ENCODE measurements around the gene DLL1. TPM values are rescaled to one million over a fixed set of nuclear protein-coding genes. Genes with fewer than 3 reads are reported as not detected.

DLL1 gene
- total and polyA plus RNA-seq, 12 donors = 2.6 to 27.2 (median 8.7) TPM

- no peaks in the 10 kb centered on the region for H3K9me3 ChIP-seq
- no peak overlapping the region for H3K27ac ChIP-seq
- no peaks in the 10 kb centered on the region for H3K36me3 ChIP-seq
- DNase-seq = no peak
- intact Hi-C loops (cut with DNase I) = no loop called here
- H3K4me1 ChIP-seq = peaks cover 0 to 32% (median 6%) of the 10 kb centered on the region in 9 donors
- H3K4me3 ChIP-seq = no peak overlapping the region
- peaks cover 0 to 46% (median 5%) of the 10 kb centered on the region in 7 donors for H3K27me3 ChIP-seq
- peak in 3 of 8 donors; percentile 19 to 36 (median 23) for ATAC-seq
- TF ChIP-seq, protein P1, sequence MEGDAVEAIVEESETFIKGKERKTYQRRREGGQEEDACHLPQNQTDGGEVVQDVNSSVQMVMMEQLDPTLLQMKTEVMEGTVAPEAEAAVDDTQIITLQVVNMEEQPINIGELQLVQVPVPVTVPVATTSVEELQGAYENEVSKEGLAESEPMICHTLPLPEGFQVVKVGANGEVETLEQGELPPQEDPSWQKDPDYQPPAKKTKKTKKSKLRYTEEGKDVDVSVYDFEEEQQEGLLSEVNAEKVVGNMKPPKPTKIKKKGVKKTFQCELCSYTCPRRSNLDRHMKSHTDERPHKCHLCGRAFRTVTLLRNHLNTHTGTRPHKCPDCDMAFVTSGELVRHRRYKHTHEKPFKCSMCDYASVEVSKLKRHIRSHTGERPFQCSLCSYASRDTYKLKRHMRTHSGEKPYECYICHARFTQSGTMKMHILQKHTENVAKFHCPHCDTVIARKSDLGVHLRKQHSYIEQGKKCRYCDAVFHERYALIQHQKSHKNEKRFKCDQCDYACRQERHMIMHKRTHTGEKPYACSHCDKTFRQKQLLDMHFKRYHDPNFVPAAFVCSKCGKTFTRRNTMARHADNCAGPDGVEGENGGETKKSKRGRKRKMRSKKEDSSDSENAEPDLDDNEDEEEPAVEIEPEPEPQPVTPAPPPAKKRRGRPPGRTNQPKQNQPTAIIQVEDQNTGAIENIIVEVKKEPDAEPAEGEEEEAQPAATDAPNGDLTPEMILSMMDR (IDR thresholded peaks at IDR 0.05) = no peak
- 71 to 78% methylated on average over 26 of the region's 26 CpGs for WGBS, 2 donors
Observed at GRCh38 chr6:170244721-170245474, 46.0 kb downstream of the DLL1 start.

- WGBS, 2 donors = 59 to 66% methylated on average over 21 of the region's 21 CpGs
- Histone ChIP-seq H3K27ac (no peak overlapping the region), H3K9me3 (no peaks in the 10 kb centered on the region), H3K4me3 (no peak overlapping the region), H3K4me1 (peaks cover 0 to 29% (median 4%) of the 10 kb centered on the region in 9 donors), H3K36me3 (no peaks in the 10 kb centered on the region), H3K27me3 (peaks cover 0 to 41% (median 8%) of the 10 kb centered on the region in 7 donors)
- peak in 5 of 8 donors; percentile 28 to 62 (median 39) for ATAC-seq
- no peak for DNase-seq
- TF ChIP-seq, protein P1 (IDR thresholded peaks at IDR 0.05) = no peak
- intact Hi-C loops (cut with DNase I) = no loop called here
Observed at GRCh38 chr6:170243791-170244291, 47.0 kb downstream of the DLL1 start.

DNA sequence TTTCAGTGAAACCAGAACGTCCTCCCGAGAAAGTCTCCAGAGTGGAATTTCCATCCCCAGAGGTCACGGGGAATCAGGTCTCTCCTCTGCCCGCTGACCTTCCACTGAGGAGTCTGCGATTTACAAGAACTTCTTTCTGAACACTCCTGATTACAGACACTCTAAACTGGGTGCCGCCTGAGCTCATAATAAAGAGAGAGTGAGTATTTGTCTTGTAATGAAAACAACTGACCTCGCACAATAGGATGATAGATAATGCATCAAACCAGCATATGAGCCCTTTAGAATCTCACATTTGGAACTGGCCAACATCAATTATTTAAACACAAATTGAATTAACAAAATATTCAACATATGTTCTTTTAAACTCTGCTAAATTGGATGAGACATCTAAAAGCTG, 47.5 kb downstream of the DLL1 start:
- ATAC-seq = no peak

DNA sequence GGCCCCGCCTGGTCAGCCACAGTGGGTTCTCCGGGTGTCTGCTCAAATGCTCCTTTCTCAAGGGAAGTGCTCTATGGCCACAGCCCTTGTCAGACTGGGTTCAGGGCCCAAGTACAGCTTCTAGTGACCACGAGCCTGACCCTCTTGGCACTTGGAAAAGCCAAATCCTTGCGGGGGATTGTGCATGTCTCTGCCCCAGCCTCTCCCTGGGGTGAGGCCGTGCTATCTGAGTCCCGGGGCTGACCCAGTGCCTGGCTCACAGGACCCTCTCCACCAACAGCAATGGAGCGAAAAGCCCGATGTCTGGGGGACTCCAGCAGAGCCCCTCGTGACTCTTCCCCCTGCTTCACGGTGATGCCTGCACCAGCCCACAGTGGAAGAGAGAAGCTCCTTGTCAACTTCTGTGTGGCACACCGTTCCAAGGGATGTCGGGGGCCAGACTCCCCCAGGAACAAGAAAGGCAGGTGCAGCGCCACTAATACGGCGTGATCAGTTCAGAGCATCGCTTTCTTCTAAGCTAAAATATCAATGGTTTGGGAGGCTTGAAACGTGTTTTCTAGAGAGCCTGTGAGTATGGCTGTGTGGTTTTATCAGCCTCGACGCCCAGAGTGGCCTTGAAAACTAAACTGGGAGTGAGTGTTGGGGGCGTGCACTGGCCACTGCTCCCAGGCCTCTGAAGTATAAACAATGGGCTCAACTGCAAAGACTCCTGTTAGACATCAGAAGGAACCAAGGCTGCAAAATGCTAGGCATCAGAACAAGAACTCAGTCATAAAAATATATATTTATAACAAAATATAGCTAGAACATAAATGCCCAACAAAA, 51.9 kb downstream of the DLL1 start:
- TF ChIP-seq, protein P1 (IDR thresholded peaks at IDR 0.05) = no peak
- no peaks in the 10 kb centered on the region for H3K9me3 ChIP-seq
- no peak overlapping the region for H3K4me3 ChIP-seq
- 84 to 88% methylated on average over 20 of the region's 20 CpGs for WGBS, 2 donors
- H3K27me3 ChIP-seq = peaks cover 0 to 9% (median 4%) of the 10 kb centered on the region in 7 donors
- ATAC-seq = no peak
- no peaks in the 10 kb centered on the region for H3K36me3 ChIP-seq
- DNase-seq = no peak
- intact Hi-C loops (cut with DNase I) = no loop called here
- peaks cover 0 to 5% (median 0%) of the 10 kb centered on the region in 9 donors for H3K4me1 ChIP-seq
- H3K27ac ChIP-seq = no peak overlapping the region

More for the DNA sequence above, 47.5 kb downstream of the DLL1 start:
- peaks cover 0 to 37% (median 8%) of the 10 kb centered on the region in 7 donors for H3K27me3 ChIP-seq
- intact Hi-C loops (cut with DNase I) = no loop called here
- no peak for DNase-seq
- H3K36me3 ChIP-seq = no peaks in the 10 kb centered on the region
- H3K4me1 ChIP-seq = peaks cover 0 to 24% (median 4%) of the 10 kb centered on the region in 9 donors
- H3K9me3 ChIP-seq = no peaks in the 10 kb centered on the region
- H3K4me3 ChIP-seq = no peak overlapping the region
- no peak overlapping the region for H3K27ac ChIP-seq
- 81 to 84% methylated on average over 7 of the region's 7 CpGs for WGBS, 2 donors
- TF ChIP-seq, protein P1 (IDR thresholded peaks at IDR 0.05) = no peak

Measured in heart right ventricle (tissue), 16 donors.